CD4-positive, CD25-positive, alpha-beta regulatory T cell (primary cell): ENCODE measurements around the gene ADGRB3. TPM values are rescaled to one million over a fixed set of nuclear protein-coding genes. Genes with fewer than 3 reads are reported as not detected.
A peak's percentile ranks its signal among the peaks of the same experiment; 100 is the strongest.

Experiments used
- ATAC-seq, 2 donors: fragments of 150-1000 bp; cut with Tn5 transposase; one replicate each; pipeline ENCODE4 v1.10.0; 2021; ENCODE audit warnings: low read depth in 2 of 2, moderate number of reproducible peaks in 2 of 2, moderate library complexity in 1 of 2
- DNase-seq, 3 donors: peaks; one replicate each; pipeline versions ENCODE4 v3.0.0 to v3.0.0-alpha.2; 2012 to 2022; ENCODE audit warnings: mixed read lengths in 1 of 3
- H3K27ac ChIP-seq: one replicate; pipeline ENCODE4 v1.7.0; 2013; ENCODE audit warnings: mild to moderate bottlenecking, low read length; ENCODE audit not compliant: insufficient read depth, poor library complexity, severe bottlenecking
- H3K27me3 ChIP-seq: one replicate; pipeline ENCODE4 v1.7.0; 2013; ENCODE audit warnings: low read length; ENCODE audit not compliant: control insufficient read depth, insufficient read depth
- H3K36me3 ChIP-seq: one replicate; pipeline ENCODE4 v1.7.0; 2013; ENCODE audit warnings: mild to moderate bottlenecking, low read length, moderate library complexity; ENCODE audit not compliant: control insufficient read depth, insufficient read depth
- H3K4me1 ChIP-seq: 2 replicates; pipeline ENCODE4 v1.7.0; 2013; ENCODE audit warnings: mild to moderate bottlenecking, low read length; ENCODE audit not compliant: insufficient read depth, control insufficient read depth, poor library complexity, severe bottlenecking
- H3K4me3 ChIP-seq: one replicate; pipeline ENCODE4 v1.7.0; 2013; ENCODE audit warnings: low read depth, mild to moderate bottlenecking, low read length, moderate library complexity
- H3K9me3 ChIP-seq, 2 experiments: 1 replicate in 1 of 2; 2 replicates in 1 of 2; pipeline ENCODE4 v1.7.0; 2013; ENCODE audit warnings: low read length in 2 of 2, mild to moderate bottlenecking in 1 of 2, moderate library complexity in 1 of 2; ENCODE audit not compliant: control insufficient read depth in 2 of 2
- H3K27ac Mint-ChIP-seq, 3 donors: one replicate each; pipeline ENCODE4 v1.8.0; 2020 to 2022; ENCODE audit warnings: mild to moderate bottlenecking in 3 of 3, mixed read lengths in 3 of 3, moderate library complexity in 2 of 3
- H3K27me3 Mint-ChIP-seq: one replicate; pipeline ENCODE4 v1.8.0; 2022; ENCODE audit warnings: mild to moderate bottlenecking, mixed read lengths
- H3K36me3 Mint-ChIP-seq: one replicate; pipeline ENCODE4 v1.8.0; 2020; ENCODE audit warnings: mixed read lengths
- H3K4me1 Mint-ChIP-seq, 4 donors: one replicate each; pipeline ENCODE4 v1.8.0; 2020 to 2022; ENCODE audit warnings: mixed read lengths in 4 of 4, mild to moderate bottlenecking in 1 of 4
- H3K4me3 Mint-ChIP-seq, 4 donors: one replicate each; pipeline ENCODE4 v1.8.0; 2020 to 2022; ENCODE audit warnings: mild to moderate bottlenecking in 4 of 4, mixed read lengths in 4 of 4, moderate library complexity in 3 of 4
- H3K9me3 Mint-ChIP-seq, 7 donors: one replicate each; pipeline ENCODE4 v1.8.0; 2020 to 2022; ENCODE audit warnings: mixed read lengths in 7 of 7, mild to moderate bottlenecking in 3 of 7, moderate library complexity in 2 of 7
- polyA plus RNA-seq, 4 donors: library from polyadenylated mRNA; unstranded; fragments of 300-500 nt; fragmentation: Illumina TruSeq; gene quantifications; one replicate each; pipeline ENCODE4 v1.2.3, GENCODE V29; 2021
- total RNA-seq: library from RNA; stranded (reverse); gene quantifications from one replicate; pipeline ENCODE4 v1.2.3, GENCODE V29; 2022

The ADGRB3 gene
- total and polyA plus RNA-seq, 5 donors from 2014 or later: not detected

DNA sequence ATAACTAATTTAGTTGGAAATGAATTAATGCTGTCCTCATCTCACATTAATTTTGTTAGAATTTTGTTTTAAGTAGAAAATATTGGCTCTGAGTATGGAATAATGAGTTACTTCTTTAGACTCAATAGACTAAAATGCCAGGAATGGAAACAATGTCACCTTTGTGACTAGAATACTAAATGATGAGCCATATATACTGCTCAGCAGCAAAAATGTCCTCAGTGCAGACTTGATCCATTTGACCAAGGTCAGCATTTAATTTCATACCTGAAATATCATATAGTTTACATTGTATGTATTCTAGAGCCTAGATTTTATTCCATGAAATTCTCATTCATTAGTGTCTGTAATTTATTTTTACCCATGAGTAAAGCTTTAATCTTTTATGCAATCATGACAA is 217.7 kb downstream of the ADGRB3 start:
- no peaks in the 10 kb centered on the region for H3K4me1 ChIP-seq
- no peak overlapping the region for H3K4me3 ChIP-seq
- H3K4me3 Mint-ChIP-seq: no peak overlapping the region
- ATAC-seq (no peak), DNase-seq (no peak)
- H3K9me3 Mint-ChIP-seq: peaks cover 0 to 7% (median 0%) of the 10 kb centered on the region in 7 donors
- no peak overlapping the region for H3K27ac ChIP-seq
- no peaks in the 10 kb centered on the region for H3K27me3 Mint-ChIP-seq
- H3K36me3 ChIP-seq: no peaks in the 10 kb centered on the region
- no peaks in the 10 kb centered on the region for H3K36me3 Mint-ChIP-seq
- peaks cover 0 to 3% of the 10 kb centered on the region in 2 experiments for H3K9me3 ChIP-seq
- no peaks in the 10 kb centered on the region for H3K27me3 ChIP-seq
- no peaks in the 10 kb centered on the region for H3K4me1 Mint-ChIP-seq
- no peak overlapping the region for H3K27ac Mint-ChIP-seq

DNA sequence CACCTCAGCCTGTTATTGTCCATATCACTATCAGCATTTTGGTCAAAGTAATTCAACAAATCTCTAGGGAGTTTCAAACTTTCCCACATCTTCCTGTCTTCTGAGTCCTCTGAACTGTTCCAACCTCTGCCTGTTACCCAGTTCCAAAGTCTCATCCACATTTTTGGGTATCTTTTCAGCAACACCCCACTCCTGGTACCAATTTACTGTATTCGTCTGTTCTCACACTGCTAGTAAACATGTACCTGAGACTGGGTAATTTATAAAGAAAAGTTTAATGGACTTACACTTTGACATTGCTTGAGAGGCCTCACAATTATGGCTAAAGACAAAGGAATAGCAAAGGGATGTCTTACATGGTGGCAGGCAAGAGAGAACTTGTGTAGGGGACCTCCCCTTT is 224.2 kb downstream of the ADGRB3 start:
- no peak overlapping the region for H3K27ac ChIP-seq
- peaks cover 7 to 12% of the 10 kb centered on the region in 2 experiments for H3K9me3 ChIP-seq
- no peaks in the 10 kb centered on the region for H3K4me1 ChIP-seq
- no peaks in the 10 kb centered on the region for H3K27me3 ChIP-seq
- H3K4me1 Mint-ChIP-seq: no peaks in the 10 kb centered on the region
- H3K36me3 Mint-ChIP-seq: no peaks in the 10 kb centered on the region
- no peak for ATAC-seq
- no peak overlapping the region for H3K4me3 Mint-ChIP-seq
- H3K36me3 ChIP-seq: no peaks in the 10 kb centered on the region
- H3K27ac Mint-ChIP-seq: no peak overlapping the region
- peaks cover 5 to 30% (median 12%) of the 10 kb centered on the region in 7 donors for H3K9me3 Mint-ChIP-seq
- H3K4me3 ChIP-seq: no peak overlapping the region
- no peaks in the 10 kb centered on the region for H3K27me3 Mint-ChIP-seq
- DNase-seq: no peak

DNA sequence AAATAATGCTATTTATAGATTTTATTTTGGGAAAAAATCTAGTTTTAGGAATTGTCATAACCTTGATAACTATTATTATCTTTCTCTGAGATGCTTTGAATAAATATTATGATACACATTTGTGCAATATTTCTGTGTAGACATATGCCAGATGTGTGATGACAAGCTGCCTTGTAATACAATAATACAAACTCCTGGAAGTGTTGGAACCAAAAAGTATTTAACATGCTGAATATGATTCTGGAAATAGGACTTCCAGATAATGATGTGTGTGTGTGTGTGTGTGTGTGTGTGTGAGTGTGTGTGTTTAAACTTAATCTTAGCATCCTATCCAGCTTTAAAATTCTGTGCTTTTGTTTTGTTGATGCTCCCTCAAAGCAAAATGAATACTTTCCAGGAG is 233.6 kb downstream of the ADGRB3 start:
- Mint-ChIP-seq H3K27ac (no peak overlapping the region), H3K4me1 (no peaks in the 10 kb centered on the region), H3K36me3 (no peaks in the 10 kb centered on the region), H3K9me3 (peaks cover 0 to 9% (median 4%) of the 10 kb centered on the region in 7 donors), H3K4me3 (no peak overlapping the region), H3K27me3 (no peaks in the 10 kb centered on the region)
- ATAC-seq (no peak), DNase-seq (no peak)
- Histone ChIP-seq H3K4me1 (no peaks in the 10 kb centered on the region), H3K27me3 (no peaks in the 10 kb centered on the region), H3K27ac (no peak overlapping the region), H3K4me3 (no peak overlapping the region), H3K9me3 (peaks cover 0 to 9% of the 10 kb centered on the region in 2 experiments), H3K36me3 (no peaks in the 10 kb centered on the region)

DNA sequence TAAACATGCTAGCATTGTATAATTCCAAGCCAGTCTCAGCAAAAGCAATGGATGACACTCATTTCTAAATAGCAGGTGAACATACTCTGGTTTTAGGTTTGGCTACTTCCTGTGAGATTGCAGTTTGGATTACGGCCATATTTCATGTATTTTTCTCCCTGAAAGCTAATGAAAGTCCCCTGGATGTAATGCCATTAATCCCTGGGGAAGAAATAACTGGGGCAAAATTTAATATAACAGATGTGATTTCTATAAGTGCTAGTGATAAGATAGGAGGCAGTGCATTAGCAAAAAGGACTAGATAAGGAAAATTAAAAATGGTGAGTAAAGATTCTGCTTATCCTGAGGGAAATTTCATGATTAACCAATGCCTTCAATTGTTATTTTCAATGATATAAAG is 238.2 kb downstream of the ADGRB3 start:
- no peaks in the 10 kb centered on the region for H3K9me3 ChIP-seq
- H3K36me3 ChIP-seq: no peaks in the 10 kb centered on the region
- H3K36me3 Mint-ChIP-seq: no peaks in the 10 kb centered on the region
- H3K27ac Mint-ChIP-seq: no peak overlapping the region
- H3K4me1 ChIP-seq: no peaks in the 10 kb centered on the region
- no peak overlapping the region for H3K4me3 ChIP-seq
- no peaks in the 10 kb centered on the region for H3K27me3 Mint-ChIP-seq
- H3K4me1 Mint-ChIP-seq: no peaks in the 10 kb centered on the region
- no peaks in the 10 kb centered on the region for H3K27me3 ChIP-seq
- ATAC-seq (no peak), DNase-seq (no peak)
- H3K4me3 Mint-ChIP-seq: no peak overlapping the region
- no peak overlapping the region for H3K27ac ChIP-seq
- peaks cover 0 to 2% (median 0%) of the 10 kb centered on the region in 7 donors for H3K9me3 Mint-ChIP-seq

DNA sequence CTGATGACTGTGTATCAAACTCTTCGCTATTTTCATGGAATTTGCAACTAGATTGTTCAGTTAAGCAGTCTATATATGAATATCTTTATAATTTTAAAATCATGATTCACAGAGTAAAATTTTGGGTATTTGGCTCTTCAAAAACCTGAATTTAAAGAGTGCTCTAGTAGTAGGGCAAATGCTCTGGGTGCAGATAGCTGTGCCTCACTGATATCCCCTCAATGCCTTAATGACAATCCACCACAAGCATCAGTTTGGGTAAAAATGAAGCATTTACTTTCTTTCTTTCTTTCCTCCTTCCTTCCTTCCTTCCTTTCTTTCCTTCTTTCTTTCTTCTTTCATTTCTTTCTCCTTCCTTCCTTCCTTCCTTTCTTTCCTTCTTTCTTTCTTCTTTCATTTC is 239.7 kb downstream of the ADGRB3 start:
- no peaks in the 10 kb centered on the region for H3K36me3 ChIP-seq
- no peak for DNase-seq
- H3K4me1 Mint-ChIP-seq: no peaks in the 10 kb centered on the region
- H3K36me3 Mint-ChIP-seq: no peaks in the 10 kb centered on the region
- H3K4me3 ChIP-seq: no peak overlapping the region
- H3K27ac Mint-ChIP-seq: no peak overlapping the region
- H3K4me1 ChIP-seq: no peaks in the 10 kb centered on the region
- H3K27me3 Mint-ChIP-seq: no peaks in the 10 kb centered on the region
- peaks cover 0 to 5% (median 0%) of the 10 kb centered on the region in 7 donors for H3K9me3 Mint-ChIP-seq
- no peaks in the 10 kb centered on the region for H3K9me3 ChIP-seq
- H3K4me3 Mint-ChIP-seq: no peak overlapping the region
- H3K27me3 ChIP-seq: no peaks in the 10 kb centered on the region
- no peak for ATAC-seq
- no peak overlapping the region for H3K27ac ChIP-seq

DNA sequence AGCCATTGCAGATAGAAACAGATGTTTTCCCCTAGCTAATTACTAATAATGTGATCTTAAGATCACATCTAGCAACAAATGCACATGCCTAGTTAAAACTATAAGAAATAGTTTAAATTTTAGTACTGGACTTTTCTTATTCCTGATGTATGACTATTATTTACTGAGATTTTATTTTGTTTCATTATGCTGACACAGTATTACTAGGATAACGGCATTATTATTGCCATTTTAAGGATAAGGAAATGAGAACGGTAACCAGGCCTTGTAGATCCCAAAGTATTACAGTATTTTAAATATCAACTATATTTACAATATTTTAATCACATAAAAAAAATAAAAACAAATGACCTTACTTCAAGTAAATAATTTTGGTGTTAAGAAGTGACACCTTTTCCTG is 240.3 kb downstream of the ADGRB3 start:
- no peaks in the 10 kb centered on the region for H3K9me3 ChIP-seq
- no peaks in the 10 kb centered on the region for H3K36me3 Mint-ChIP-seq
- no peak overlapping the region for H3K4me3 Mint-ChIP-seq

DNA sequence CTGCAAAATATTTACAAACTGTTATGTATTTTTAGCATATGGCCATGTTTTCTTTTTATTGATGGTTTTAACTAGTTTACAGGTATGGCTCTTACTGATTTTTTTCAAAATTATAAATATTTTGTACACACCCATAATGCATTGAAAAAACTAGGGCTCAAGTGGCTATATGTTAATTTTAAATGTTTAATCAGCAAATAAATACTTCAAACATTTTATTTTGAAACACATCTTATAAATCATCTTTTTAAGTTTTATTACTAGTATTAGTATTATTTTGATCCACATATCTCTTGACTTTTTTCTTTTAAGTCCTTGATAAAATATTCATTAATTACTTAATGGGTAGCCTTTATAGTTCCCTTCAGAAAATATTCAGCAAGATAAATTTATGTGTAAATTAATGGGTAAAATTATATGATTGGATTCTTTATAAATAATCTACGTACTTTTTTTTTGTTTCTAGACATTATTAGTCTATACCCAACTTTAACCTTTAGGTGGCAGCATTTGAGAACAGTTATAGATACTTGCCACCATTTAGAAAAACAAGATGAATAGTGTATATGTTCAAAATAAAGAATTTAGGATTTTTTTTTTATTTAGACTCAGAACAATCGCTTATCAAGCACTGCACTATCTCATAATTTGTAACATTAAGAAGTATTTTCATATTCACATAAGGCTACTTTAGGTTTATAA is 241.9 kb downstream of the ADGRB3 start:
- ATAC-seq: no peak
- Histone ChIP-seq H3K27me3 (no peaks in the 10 kb centered on the region), H3K36me3 (no peaks in the 10 kb centered on the region), H3K4me3 (no peak overlapping the region), H3K27ac (no peak overlapping the region), H3K4me1 (no peaks in the 10 kb centered on the region), H3K9me3 (no peaks in the 10 kb centered on the region)
- Mint-ChIP-seq H3K36me3 (no peaks in the 10 kb centered on the region), H3K27me3 (no peaks in the 10 kb centered on the region), H3K4me3 (no peak overlapping the region), H3K27ac (no peak overlapping the region), H3K9me3 (peaks cover 0 to 5% (median 0%) of the 10 kb centered on the region in 7 donors), H3K4me1 (no peaks in the 10 kb centered on the region)
- DNase-seq: peak in 1 of 3 donors; percentile 1

More for the DNA sequence above, 240.3 kb downstream of the ADGRB3 start:
- Histone ChIP-seq H3K27me3 (no peaks in the 10 kb centered on the region), H3K27ac (no peak overlapping the region), H3K36me3 (no peaks in the 10 kb centered on the region), H3K4me3 (no peak overlapping the region), H3K4me1 (no peaks in the 10 kb centered on the region)
- no peaks in the 10 kb centered on the region for H3K27me3 Mint-ChIP-seq
- DNase-seq (no peak), ATAC-seq (no peak)
- peaks cover 0 to 5% (median 0%) of the 10 kb centered on the region in 7 donors for H3K9me3 Mint-ChIP-seq
- no peaks in the 10 kb centered on the region for H3K4me1 Mint-ChIP-seq
- H3K27ac Mint-ChIP-seq: no peak overlapping the region
